NCI-H345 (cell line): ENCODE results near the gene ABLIM2.

Experiments
- DNase-seq: peaks from one replicate; lab custom pipeline; 2025; lab: John Stamatoyannopoulos, UW

The ABLIM2 gene

GRCh38 chr4:8023696-8024033 is 134.9 kb downstream of the ABLIM2 start:
- no peak for DNase-seq

- DNase-seq = no peak
Observed at GRCh38 chr4:8022767-8023695, 135.6 kb downstream of the ABLIM2 start.

DNA sequence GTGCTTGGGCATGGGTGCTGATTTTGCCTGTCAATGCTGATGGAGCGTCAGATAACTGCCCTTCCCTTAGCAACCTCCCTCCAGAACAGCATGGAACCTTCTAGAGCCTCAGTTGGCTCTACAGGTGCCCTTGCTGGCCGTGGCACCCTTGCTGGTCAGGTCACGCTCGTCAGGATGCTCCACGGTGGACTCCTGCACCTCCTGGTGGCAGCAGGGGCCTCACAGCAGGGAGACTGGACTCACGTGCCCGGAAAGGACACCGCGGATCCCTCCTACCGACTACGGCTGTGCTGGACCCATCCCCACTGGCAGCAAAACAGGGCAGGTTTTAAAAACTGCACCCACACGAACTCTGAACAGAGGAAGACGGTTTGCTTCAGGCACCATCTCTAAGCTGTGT is 136.8 kb downstream of the ABLIM2 start:
- DNase-seq = no peak

DNA sequence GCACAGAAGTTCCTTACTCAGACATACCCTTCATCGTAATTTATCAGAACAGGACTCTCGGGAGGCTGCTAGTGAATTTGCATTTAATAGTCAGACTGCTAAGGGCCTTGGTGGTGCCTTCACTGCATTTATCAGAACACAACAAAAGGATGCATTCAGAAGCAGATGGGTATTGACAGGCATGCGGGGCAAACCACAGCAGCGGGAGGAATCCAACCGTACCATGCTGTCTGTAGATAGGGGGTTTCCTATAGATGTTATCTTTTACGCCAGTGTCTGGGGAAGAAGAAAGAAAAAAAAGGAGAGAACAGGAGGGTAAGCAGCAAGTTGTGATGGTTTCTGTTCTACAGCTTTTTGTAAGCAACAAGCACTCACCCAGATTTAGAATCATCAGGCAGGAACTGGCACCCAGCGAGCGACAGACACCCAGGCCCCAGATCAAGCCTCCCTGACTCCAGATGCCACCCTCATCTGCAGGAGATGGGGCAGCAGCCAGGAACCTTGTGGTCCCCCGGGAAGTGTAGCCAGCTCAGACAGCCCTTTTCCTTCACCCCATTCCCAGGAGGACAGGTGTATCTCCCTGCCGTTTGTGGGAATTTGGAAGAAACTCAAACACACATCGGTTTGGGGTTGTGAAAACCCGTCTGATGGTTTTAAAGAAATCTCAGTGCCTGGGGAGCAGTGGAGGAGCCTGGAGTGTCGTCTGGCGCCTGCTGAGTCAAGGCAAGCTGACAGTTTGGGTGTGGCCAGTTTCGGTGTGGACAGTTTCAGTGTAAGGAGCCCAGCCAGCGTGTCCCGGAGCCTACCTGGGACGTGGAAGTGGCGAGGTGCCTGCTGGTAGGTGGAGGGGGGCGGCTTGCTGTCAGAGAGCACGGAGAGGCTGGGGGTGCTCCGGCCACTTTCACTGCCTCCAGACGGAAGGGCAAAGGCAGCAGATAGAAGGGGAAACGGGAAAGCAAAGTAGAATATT is 138.9 kb downstream of the ABLIM2 start:
- no peak for DNase-seq

- no peak for DNase-seq
Observed at GRCh38 chr4:8016527-8016926, 142.1 kb downstream of the ABLIM2 start.

GRCh38 chr4:8015512-8015911 is 143.1 kb downstream of the ABLIM2 start:
- DNase-seq = no peak

DNA sequence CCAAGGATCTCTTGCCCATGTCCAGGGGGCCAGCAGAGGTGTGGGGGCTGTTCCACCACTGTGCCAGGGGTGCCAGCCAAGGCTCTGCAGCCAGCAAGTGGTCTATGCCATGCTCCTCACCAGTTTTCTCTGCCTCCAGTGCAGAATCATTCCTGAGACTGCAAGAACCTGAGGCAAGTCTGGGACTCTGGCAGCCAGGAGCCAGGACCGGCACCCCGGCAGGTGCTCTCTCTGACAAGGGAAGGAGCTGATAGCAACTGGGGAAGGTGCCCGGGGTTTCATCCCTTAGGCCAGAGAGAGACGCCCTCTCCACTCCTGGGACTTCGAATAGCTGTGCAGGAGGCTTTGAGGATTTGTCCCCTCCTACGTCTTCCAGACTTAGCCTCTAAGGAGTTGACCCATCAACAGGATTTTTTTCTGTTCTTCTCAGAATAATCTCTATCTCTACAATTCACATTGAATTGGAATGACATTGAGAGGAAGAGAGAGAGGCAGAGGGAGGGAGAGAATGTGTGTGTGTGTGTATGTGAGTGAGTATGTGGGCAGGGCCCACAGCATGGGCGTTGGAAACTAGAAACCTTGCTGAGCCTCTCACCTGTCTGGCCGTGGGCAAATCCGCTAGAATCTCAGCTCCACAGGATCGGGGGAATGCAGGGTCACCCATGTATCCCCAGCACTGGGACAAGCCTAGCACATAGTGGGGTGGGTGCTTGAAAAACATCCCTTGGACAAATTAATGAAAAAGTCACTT is 144.5 kb downstream of the ABLIM2 start:
- DNase-seq = no peak

- no peak for DNase-seq
Observed at GRCh38 chr4:8012517-8012916, 146.1 kb downstream of the ABLIM2 start.

DNA sequence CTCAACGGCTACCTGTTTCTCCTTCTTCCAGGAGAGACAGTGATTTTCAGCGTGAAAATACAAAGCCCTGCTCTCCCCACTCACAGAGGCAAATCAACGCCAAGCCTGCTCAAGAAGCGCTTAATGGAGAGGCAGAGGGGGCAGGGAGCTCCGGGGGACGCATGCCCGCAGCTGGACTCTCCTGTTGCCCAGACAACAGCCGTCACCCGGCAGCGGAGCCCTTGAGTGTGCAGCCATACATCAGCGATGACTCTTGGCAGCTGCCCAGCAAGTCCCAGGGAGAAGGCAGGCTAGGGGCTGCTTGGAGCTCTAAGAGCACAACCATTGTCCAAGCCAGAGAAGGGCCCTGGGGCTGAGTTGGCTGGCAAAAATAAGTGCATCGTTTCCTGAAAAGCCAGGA is 148.0 kb downstream of the ABLIM2 start:
- DNase-seq = peak; percentile 94

DNA sequence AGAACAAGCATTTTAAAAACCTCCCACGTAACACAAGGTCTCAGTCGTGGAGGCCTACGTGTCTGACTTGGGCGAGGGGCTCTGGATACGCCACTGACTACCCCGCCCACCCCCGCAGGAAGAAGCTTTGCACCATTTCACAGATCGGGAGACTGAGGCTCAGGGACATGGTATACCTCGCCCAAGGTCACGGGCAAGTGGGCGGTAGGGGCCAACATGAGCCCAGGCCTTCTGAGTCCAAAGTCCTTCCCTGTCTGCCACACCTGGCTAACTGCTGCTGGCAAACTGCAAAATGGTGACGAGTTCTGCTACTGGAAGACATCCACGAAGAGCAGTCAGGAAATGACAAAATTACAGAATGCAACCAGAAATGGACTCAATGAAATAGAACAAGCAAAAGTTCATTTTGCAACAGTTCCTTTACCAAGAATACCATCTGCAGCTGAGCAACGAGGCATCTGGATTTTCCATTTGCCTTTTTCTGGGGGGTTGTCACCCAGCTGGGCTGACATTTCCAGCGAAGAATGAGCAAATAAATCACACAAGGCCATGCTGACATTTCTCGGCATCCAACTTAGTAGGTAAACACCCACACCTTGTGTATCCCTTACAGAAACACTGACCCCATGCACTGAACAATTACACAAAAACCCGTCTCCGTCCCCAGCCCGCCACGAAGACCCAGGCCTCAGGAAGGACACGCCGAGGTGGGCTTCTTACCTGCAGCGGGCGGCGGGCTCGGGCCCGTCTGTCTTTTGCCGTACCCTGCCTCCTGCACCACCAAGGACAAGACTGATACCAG is 148.7 kb downstream of the ABLIM2 start:
- no peak for DNase-seq

DNA sequence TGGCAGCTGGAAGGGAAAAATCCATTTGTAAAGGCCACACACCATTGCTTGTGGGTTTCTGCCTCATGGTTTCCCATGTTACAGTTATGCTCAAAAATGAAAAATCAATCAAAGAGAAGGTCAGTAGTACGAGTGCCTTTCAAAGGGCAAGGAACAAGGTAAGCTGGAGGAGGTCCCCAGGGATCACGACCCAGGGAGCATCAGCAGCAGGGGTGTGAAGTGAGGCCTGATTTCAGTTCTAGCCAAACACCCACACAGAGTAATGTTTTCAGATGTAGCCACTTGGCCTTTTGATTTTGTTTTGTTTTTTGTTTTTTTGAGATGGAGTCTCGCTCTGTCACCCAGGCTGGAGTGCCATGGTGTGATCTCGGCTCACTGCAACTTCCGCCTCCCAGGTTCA is 149.5 kb downstream of the ABLIM2 start:
- no peak for DNase-seq

GRCh38 chr4:8008391-8008790 is 150.2 kb downstream of the ABLIM2 start:
- DNase-seq = no peak

- DNase-seq = no peak
Observed at GRCh38 chr4:8007581-8007980, 151.0 kb downstream of the ABLIM2 start.

GRCh38 chr4:8006471-8006870 is 152.1 kb downstream of the ABLIM2 start:
- DNase-seq = no peak

DNA sequence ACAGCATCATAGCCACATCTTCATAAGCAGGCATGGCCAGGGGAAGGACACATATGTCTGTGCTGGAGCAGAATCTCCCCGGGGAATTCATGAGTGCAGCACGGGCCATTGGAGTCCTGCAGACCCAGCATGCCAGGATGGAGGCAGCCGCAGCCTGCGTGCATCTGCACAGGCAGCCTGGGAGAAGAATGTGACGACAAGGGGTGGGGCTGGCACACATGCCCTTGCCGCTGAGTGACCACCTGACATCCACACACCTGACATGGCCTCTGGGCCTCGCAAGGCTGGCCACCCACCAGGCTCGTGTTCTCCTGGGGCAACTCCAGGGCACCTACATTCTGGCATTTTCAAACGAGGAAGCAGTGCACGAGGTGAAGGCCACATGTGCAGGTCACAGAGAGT is 152.8 kb downstream of the ABLIM2 start:
- DNase-seq = no peak

DNA sequence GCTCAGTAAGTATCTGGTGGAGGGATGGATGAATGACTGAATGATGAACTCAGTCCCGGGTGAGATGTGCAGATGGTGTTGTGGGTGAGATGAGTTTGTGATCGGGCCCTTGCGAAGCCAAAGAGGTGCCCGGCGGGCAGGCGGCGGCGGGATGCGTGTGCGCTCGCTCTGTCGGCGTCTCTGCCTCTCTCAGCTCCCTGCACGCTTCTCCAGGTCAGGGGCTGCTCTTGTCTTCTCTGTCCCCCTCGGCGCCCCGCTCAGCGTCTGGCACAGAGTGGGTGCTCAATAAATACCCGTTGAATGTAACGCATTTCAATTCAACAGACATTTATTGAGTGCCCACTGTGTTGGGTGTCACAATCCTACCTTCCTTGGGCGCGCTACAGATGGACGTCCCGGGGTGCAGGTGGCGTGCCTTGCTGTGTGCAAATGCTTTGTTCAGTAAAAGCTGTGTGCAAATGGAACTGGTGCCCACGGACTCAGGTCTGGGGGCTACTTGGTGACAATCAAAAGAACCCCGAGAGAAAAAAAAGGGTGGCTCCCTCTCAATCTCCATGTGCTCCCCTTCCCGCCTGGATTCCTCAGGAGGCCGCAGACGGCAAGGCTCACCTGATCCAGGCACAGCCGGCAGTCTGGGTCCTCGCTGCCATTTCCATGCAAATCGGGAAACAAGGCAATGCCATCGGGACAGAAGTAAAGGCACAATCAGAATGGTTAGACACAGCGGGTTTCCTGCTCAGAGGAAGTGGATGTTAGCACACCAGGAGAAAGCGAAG is 153.4 kb downstream of the ABLIM2 start:
- no peak for DNase-seq

DNA sequence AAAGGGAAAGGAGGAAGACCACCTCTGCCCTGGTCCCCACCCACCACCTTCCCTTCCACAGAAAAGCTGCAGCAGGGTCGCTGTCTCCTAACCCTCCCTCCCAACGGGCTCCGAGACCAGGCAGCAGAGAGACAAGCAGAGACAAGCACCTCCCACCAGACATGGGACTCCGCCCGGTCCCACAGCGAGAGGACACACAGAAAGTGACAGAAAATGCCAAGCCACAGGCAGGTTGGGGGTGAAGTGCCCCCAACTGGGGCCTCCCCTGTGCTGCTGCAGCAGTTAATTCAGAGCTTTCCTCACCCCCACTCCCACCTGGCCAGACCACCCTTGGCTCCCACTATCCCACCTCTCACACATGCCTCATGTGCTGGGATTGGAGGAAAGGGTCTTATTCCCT is 154.5 kb downstream of the ABLIM2 start:
- DNase-seq = no peak

DNA sequence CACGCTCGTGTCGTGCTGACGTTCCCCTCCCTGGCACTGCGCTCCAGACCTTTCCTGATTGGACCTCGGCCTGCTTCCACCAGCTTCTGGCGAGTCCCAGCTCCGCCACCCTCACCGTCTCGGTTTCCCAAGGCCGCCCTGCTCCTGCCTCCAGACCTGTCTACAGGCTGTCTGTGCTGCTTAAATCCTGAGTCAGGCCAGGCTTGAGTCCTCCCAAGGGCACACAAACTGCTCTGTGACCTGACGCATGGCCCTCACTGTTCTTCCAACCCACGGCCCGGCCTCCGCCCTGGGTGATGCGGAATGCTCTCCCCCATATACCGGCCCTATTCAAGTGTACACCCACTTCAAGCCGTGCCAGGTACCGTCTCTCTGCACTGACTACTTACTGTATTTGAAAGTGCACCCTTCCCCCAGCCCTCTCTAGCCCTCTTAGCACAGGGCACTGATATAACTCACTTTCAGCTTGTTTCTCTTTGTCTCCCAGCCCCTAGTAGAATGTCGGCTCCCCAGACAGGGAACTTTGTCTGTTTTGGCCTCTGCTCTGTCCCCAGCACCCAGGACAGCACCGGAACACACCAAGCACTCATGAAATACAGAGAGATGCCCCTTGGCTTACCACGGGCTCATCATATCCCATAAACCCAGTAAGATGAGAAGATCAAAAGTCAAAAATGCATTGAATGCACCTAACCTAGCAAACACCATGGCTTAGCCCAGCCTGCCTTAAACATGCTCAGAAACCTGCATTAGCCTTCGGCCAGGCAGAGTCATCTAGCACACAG is 155.9 kb downstream of the ABLIM2 start:
- no peak for DNase-seq

DNA sequence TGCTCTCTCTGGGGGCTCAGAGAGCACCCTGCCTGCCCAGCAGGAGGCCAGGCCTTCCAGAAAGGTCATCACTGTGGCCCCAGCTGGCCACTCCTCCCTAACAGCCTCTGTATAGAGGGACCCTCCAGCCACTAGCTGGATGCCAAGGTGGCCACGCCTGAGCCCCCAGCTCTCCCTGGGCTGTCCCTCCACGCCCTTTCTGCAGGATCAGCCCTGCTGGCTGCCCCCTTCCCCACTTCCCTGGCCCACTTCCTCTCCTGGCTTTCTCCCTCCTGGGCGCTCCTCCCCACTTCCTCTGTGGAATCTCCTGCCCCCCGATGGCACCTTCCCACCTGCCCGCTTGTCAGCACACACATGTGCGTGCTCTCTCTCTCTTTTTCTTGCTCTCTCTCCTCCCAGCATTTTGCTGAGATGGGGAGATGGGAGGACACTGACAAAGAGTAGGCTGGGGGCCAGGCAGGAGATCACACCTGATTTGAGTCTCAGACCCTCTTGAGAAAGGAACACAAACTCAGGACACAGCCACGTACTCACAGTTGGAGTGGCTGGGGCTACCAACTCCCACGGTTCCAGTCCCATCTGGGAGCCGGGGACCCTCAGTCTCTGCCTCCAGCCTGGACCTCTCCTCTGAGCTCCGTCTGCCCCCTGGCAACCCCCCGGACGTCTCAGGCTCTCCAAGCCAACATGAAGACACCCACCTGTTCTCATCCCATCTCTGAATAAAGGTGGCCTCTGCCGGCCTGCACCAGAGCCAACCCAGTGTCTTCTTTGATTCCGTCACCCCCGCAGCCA is 156.9 kb downstream of the ABLIM2 start:
- no peak for DNase-seq
